ENCODE measurements around the gene ABCA4. TPM values are rescaled to one million over a fixed set of nuclear protein-coding genes. Genes with fewer than 3 reads are reported as not detected.
A peak's percentile ranks its signal among the peaks of the same experiment; 100 is the strongest.
"Not testable (repeated sequence)": the region's sequence is repeated elsewhere in the genome, so short reads cannot be mapped to it uniquely, and the experiment has no call there.

Gene ABCA4
- total RNA-seq, 2 donors from 2014 or later = not detected

- ATAC-seq (no peak), DNase-seq (ENCODE audit: low spot score in 2 of 2) (no peak)
- Mint-ChIP-seq H3K36me3 (no peaks in the 10 kb centered on the region), H3K27ac (no peak overlapping the region), H3K9me3 (no peaks in the 10 kb centered on the region)
Observed at GRCh38 chr1:93995837-93996536, 125.0 kb downstream of the ABCA4 start.

DNA sequence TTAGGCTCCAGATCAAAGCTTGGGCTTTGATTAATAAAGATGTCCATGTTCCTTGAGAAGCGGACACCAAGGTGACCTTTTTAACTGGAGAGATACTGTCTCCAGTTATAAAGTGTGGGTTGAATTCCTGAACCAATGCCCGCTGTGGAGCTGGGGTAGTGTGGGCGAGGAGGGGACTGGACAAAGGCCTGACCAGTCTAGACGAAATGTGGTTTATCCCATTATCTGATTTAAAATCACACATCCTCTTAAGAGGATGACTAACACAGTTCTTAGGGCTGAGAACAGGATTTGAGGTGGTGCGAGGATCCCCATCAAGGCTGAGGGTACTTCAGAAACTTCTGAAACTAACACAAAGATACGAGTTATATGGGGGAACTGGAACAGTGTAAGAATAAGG is 127.2 kb downstream of the ABCA4 start:
- no peak for DNase-seq (ENCODE audit: low spot score in 2 of 2)
- Mint-ChIP-seq H3K27ac (no peak overlapping the region), H3K36me3 (no peaks in the 10 kb centered on the region), H3K9me3 (no peaks in the 10 kb centered on the region)
- no peak for ATAC-seq

GRCh38 chr1:93992954-93993353 is 128.0 kb downstream of the ABCA4 start:
- DNase-seq (ENCODE audit: low spot score in 2 of 2) (no peak), ATAC-seq (no peak)
- no peaks in the 10 kb centered on the region for H3K36me3 Mint-ChIP-seq
- H3K27ac Mint-ChIP-seq = no peak overlapping the region
- no peaks in the 10 kb centered on the region for H3K9me3 Mint-ChIP-seq

DNA sequence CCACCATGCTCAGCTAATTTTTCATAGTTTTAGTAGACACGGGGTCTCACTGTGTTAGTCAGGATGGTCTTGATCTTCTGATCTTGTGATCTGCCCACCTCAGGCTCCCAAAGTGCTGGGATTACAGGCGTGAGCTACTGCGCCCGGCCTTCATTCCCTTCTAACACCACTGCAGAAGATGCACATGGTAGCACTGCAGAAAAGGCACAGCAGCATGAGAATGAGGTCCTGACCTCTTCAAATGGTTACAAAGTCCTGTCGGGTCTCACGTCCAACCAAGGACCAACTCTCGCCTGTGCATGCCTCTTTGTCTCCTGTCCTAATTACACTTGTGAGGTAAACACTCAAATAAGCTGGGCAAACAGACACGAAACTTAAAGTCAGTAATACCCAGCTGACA is 128.8 kb downstream of the ABCA4 start:
- no peak overlapping the region for H3K27ac Mint-ChIP-seq
- no peaks in the 10 kb centered on the region for H3K9me3 Mint-ChIP-seq
- DNase-seq (ENCODE audit: low spot score in 2 of 2) (no peak), ATAC-seq (no peak)
- H3K36me3 Mint-ChIP-seq = no peaks in the 10 kb centered on the region

DNA sequence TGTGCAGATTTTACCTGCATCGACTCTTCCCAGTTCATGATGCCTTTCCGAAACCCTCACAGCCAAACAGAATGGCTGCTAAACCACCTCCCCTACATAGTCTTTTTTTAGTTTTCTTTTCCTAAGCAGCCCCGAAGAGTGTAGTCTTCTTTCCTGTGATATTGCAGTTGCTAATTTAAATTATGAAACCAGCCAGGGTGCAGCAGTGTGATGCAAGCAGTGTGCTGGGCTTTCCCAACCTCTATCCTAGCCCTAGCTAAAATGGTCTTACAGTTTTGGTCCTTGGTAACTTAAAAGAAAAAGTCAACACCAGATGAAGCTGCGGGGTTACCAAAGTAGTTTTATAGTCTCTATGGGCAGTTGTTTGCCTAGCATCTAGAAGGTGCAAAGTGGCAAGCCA is 129.7 kb downstream of the ABCA4 start:
- Mint-ChIP-seq H3K9me3 (no peaks in the 10 kb centered on the region), H3K27ac (no peak overlapping the region), H3K36me3 (no peaks in the 10 kb centered on the region)
- ATAC-seq (no peak), DNase-seq (ENCODE audit: low spot score in 2 of 2) (no peak)

GRCh38 chr1:93990477-93990876 is 130.5 kb downstream of the ABCA4 start:
- not testable (repeated sequence) for H3K27ac Mint-ChIP-seq; H3K9me3 Mint-ChIP-seq; DNase-seq (ENCODE audit: low spot score in 2 of 2); ATAC-seq; H3K36me3 Mint-ChIP-seq

DNA sequence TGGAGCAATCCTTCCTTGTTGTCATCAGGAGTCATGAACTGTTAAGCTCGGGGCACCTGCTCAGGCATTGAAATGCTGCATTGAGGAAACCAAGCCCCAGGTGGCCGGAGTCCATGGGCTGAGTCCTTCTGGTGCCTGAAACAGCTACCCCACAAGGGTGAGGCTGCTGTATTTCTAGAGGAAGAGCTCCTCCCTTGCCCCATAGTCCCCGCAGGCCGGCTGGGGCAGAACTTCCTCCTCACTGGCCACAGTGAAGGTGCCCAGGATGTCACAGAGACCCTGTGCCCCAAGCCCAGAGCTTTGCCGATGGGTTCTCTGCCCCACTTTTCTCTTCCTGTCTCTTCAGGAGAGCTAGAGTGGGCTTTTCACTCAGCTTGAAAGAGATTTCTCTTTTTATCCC is 130.9 kb downstream of the ABCA4 start:
- H3K9me3 Mint-ChIP-seq = no peaks in the 10 kb centered on the region
- ATAC-seq = no peak

GRCh38 chr1:93989601-93990000 is 131.3 kb downstream of the ABCA4 start:
- ATAC-seq = no peak
- H3K9me3 Mint-ChIP-seq = no peaks in the 10 kb centered on the region
- DNase-seq (ENCODE audit: low spot score in 2 of 2) = no peak
- H3K36me3 Mint-ChIP-seq = no peaks in the 10 kb centered on the region
- H3K27ac Mint-ChIP-seq = no peak overlapping the region

More for the DNA sequence above, 130.9 kb downstream of the ABCA4 start:
- Mint-ChIP-seq H3K27ac (no peak overlapping the region), H3K36me3 (no peaks in the 10 kb centered on the region)
- DNase-seq (ENCODE audit: low spot score in 2 of 2) = no peak

DNA sequence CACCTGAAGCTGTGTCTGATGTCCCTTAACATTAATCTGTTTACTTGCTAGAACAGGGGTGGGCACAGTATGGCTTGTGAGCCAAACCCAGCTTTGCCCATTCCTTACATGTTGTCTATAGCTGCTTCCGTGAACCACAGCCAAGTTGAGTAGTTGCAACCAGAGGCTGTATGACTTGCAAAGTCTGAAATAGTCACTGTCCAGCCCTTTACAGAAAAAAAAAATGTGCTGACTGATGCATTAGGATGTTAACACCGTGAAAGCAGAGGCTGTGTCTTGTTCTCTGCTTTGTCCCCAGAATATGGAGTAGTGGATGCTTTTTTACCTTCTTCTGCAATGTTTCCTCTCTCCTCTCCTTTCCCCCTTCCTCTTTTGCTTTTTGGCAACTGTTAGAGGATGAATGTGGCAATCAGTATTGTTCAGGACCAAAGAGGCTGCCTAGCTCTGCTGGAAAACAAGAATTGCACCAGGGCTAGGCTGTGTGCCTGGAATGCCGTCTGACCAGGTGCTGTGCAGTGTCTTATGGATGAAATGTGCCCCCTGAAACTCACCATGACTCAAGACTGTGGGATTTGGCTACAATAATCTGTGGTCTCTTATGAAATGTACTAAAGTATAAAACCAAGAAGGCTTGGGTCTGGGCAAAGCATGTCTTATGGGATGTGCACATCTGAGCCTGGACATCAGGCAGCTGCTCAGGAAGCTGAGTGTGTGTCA is 132.2 kb downstream of the ABCA4 start:
- no peak for ATAC-seq
- no peaks in the 10 kb centered on the region for H3K9me3 Mint-ChIP-seq

GRCh38 chr1:93981274-93981667 is 139.7 kb downstream of the ABCA4 start:
- Mint-ChIP-seq H3K27ac (no peak overlapping the region), H3K36me3 (no peaks in the 10 kb centered on the region), H3K9me3 (no peaks in the 10 kb centered on the region)
- no peak for DNase-seq (ENCODE audit: low spot score in 2 of 2)
- ATAC-seq = no peak

More for the DNA sequence above, 132.2 kb downstream of the ABCA4 start:
- H3K27ac Mint-ChIP-seq = no peak overlapping the region
- no peaks in the 10 kb centered on the region for H3K36me3 Mint-ChIP-seq
- DNase-seq (ENCODE audit: low spot score in 2 of 2) = no peak

GRCh38 chr1:93980320-93981273 is 140.4 kb downstream of the ABCA4 start:
- no peaks in the 10 kb centered on the region for H3K36me3 Mint-ChIP-seq
- DNase-seq (ENCODE audit: low spot score in 2 of 2) = no peak
- H3K9me3 Mint-ChIP-seq = no peaks in the 10 kb centered on the region
- no peak for ATAC-seq
- no peak overlapping the region for H3K27ac Mint-ChIP-seq

DNA sequence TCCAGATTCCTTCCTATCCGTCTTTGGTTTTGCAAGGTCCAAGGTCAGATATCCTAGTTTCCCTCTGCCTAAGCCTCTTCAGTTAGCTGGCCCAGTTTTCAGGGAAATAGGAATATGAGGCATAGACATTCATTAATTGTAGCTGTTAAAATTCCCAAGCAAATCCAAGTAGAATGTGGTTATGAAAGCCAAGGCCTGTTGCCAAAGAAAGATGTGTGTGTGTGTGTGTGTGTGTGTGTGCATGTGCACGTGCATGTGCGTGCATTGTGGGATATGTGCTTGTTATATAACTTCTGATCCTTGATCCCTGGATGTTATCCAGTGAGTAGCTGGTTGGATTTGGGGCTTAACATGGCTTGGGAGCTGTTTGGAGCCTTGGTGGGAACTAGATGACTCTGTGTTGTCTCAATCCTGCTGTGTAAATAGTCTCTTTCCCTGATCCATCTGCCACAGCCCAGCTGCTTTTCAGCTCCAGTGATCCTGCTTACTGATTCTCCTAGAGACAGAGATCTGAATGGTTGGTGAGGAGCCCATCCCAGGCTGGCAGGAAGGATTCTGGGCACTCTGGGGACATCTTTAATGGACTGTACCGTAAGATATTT is 141.1 kb downstream of the ABCA4 start:
- ATAC-seq (no peak), DNase-seq (ENCODE audit: low spot score in 2 of 2) (no peak)
- Mint-ChIP-seq H3K27ac (peak overlapping the region in 1 of 2 donors; percentile 7), H3K9me3 (no peaks in the 10 kb centered on the region), H3K36me3 (no peaks in the 10 kb centered on the region)

GRCh38 chr1:93979040-93979717 is 141.8 kb downstream of the ABCA4 start:
- Mint-ChIP-seq H3K36me3 (no peaks in the 10 kb centered on the region), H3K9me3 (no peaks in the 10 kb centered on the region), H3K27ac (no peak overlapping the region)
- DNase-seq (ENCODE audit: low spot score in 2 of 2) (no peak), ATAC-seq (no peak)

DNA sequence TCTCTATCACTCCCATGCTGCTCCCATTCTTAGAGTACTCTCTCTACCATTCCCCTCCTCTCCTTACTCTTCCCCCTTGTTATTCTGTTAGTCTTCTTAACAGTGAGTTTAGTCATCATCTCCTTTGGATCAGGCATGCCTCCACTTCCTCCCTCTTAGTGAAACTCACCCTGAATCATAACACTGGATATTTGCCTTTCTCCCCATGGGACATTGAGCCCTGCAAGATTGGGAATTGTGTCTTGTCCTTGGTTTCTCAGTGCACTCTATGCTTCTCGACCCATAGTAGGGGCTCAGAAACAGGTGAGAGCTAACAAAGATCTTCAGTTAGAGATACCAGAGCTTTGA is 143.4 kb downstream of the ABCA4 start:
- DNase-seq (ENCODE audit: low spot score in 2 of 2) (no peak), ATAC-seq (no peak)
- no peaks in the 10 kb centered on the region for H3K9me3 Mint-ChIP-seq
- no peak overlapping the region for H3K27ac Mint-ChIP-seq
- H3K36me3 Mint-ChIP-seq = no peaks in the 10 kb centered on the region

GRCh38 chr1:93976711-93977597 is 144.0 kb downstream of the ABCA4 start:
- Mint-ChIP-seq H3K36me3 (no peaks in the 10 kb centered on the region), H3K27ac (no peak overlapping the region), H3K9me3 (no peaks in the 10 kb centered on the region)
- no peak for DNase-seq (ENCODE audit: low spot score in 2 of 2)
- no peak for ATAC-seq
